Pancreas (tissue), 10 donors: Measurements from ENCODE around the gene AARS2. TPM values are rescaled to one million over a fixed set of nuclear protein-coding genes. Genes with fewer than 3 reads are reported as not detected.

Source experiments
- ATAC-seq, 4 donors: fragments of 200-7000 bp; cut with Tn5 transposase; one replicate each; pipeline versions ENCODE4 v1.8.0 to v1.9.1; 2020; ENCODE audit warnings: mild to moderate bottlenecking in 4 of 4, moderate library complexity in 4 of 4
- DNase-seq, 6 donors: peaks; one replicate each; pipeline ENCODE4 v3.0.0-alpha.2; 2020
- FAIRE-seq: peaks from 2 replicates; lab custom pipeline; 2012; peaks lifted over from hg19 to GRCh38; lab: Jason Lieb, UNC
- H3K27ac ChIP-seq, 4 donors: fragments of 200-600 bp; sonication (generic); 1 replicate in 3 of 4; 2 replicates in 1 of 4; pipeline versions ENCODE4 v1.5.0 to v1.8.0; 2020
- H3K27me3 ChIP-seq, 4 donors: fragments of 200-600 bp; one replicate each; pipeline ENCODE4 v1.8.0; 2021
- H3K36me3 ChIP-seq, 3 donors: fragments of 200-600 bp; sonication (generic) in 1 of 3; one replicate each; pipeline versions ENCODE4 v1.5.0 to v1.8.0; 2020 to 2021
- H3K4me1 ChIP-seq, 3 donors: fragments of 200-600 bp; one replicate each; pipeline ENCODE4 v1.8.0; 2021
- H3K4me3 ChIP-seq, 4 donors: fragments of 200-600 bp; sonication (generic) in 2 of 4; one replicate each; pipeline versions ENCODE4 v1.5.0 to v1.8.0; 2020 to 2021
- H3K9me3 ChIP-seq, 4 donors: fragments of 200-600 bp; one replicate each; pipeline ENCODE4 v1.8.0; 2021
- CTCF ChIP-seq, 4 donors: fragments of 200-600 bp; sonication (generic) in 3 of 4; IDR thresholded peaks; one replicate each; pipeline versions ENCODE4 v1.5.0 to v1.8.0; 2021; ENCODE audit warnings: antibody characterized with exemption in 4 of 4
- WGBS, 2 donors: extraction: QIAGEN DNeasy Blood & Tissue Kit; methylation state at CpG; one replicate each; pipeline ENCODE4 v1.1.7; 2013; 5-methylcytosine and 5-hydroxymethylcytosine counted together
- intact Hi-C, 3 donors: fragments of 100-400 bp; cut with DNase I; formaldehyde crosslinking; loops; one replicate each; pipeline versions ENCODE4 v1.11.1 to v1.14.2; 2022
- polyA plus RNA-seq, 2 donors: library from polyadenylated mRNA; stranded (reverse); fragments of 200-250 nt; gene quantifications; one replicate each; pipeline ENCODE4 v1.2.3, GENCODE V29; 2013
- total RNA-seq, 6 donors: library from RNA; stranded (reverse); fragmentation: NEBNext Ultra II Directional in 4 of 6; extraction: Animal tissue kit (Norgen Biotek cat#: 25700) in 4 of 6; gene quantifications; one replicate each; pipeline versions ENCODE4 v1.2.1 to v1.2.4, GENCODE V29; 2021 to 2023
- donor health status: healthy with polysubstance abuse.
- donor health status: DM: no; HTN: no; CAD: no; lungs with moderate emphysema.
- donor health status: DM: no; HTN: no; CAD: no.
- donor health status: control.
- donor health status: control.
- donor health status: Bipolar disorder and iron deficiency.
- donor health status: DM: yes; HTN: yes; CAD: no.
- donor health status: DM: no; HTN: no; CAD: no.
- donor health status: DM: no; HTN: no; CAD: no.
- donor health status: DM: yes; HTN: yes; CAD: no.

The AARS2 gene
- total and polyA plus RNA-seq, 8 donors: 3.6 to 8.7 (median 5.0) TPM

DNA sequence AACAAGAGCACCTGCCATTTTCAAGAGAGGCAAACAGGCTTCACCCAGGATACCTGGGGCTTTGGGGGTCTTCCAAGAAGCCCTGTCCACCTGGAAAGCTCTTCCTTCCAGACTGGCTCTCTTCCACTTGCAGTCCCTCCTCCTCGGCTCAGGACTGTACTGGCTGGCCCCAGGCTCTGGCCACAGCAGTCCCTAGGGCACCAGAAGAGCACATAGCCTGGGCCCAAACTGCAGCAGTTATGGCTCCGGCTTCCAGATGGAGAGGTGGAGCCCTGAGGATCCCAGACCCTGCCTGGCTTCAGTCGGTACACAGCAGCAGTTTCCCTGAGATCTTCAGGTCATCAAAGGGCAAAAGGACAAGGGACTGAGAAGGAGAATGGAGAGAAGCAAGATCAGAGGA, 54.2 kb downstream of the AARS2 start:
- Histone ChIP-seq H3K36me3 (peaks cover 0 to 11% (median 5%) of the 10 kb centered on the region in 3 donors), H3K4me3 (no peak overlapping the region), H3K27me3 (no peaks in the 10 kb centered on the region), H3K9me3 (no peaks in the 10 kb centered on the region), H3K4me1 (peaks cover 0 to 26% (median 0%) of the 10 kb centered on the region in 3 donors), H3K27ac (no peak overlapping the region)
- FAIRE-seq (no peak), ATAC-seq (no peak), DNase-seq (no peak)
- intact Hi-C loops: no loop called here
- 85 to 94% methylated on average over 3 of the region's 3 CpGs for WGBS, 2 donors
- no peak for TF ChIP-seq CTCF (IDR thresholded peaks at IDR 0.05)

GRCh38 chr6:44258325-44258863, 54.8 kb downstream of the AARS2 start:
- H3K27ac ChIP-seq: no peak overlapping the region
- DNase-seq (no peak), FAIRE-seq (no peak), ATAC-seq (no peak)
- WGBS, 2 donors: 79 to 83% methylated on average over 9 of the region's 9 CpGs
- intact Hi-C loops: no loop called here
- TF ChIP-seq CTCF (IDR thresholded peaks at IDR 0.05): no peak
- H3K4me3 ChIP-seq: no peak overlapping the region
- H3K36me3 ChIP-seq: peaks cover 0 to 16% (median 10%) of the 10 kb centered on the region in 3 donors
- no peaks in the 10 kb centered on the region for H3K9me3 ChIP-seq
- peaks cover 0 to 22% (median 0%) of the 10 kb centered on the region in 3 donors for H3K4me1 ChIP-seq
- no peaks in the 10 kb centered on the region for H3K27me3 ChIP-seq

- no peaks in the 10 kb centered on the region for H3K9me3 ChIP-seq
- ATAC-seq: no peak
Observed at GRCh38 chr6:44257753-44258324, 55.3 kb downstream of the AARS2 start.

DNA sequence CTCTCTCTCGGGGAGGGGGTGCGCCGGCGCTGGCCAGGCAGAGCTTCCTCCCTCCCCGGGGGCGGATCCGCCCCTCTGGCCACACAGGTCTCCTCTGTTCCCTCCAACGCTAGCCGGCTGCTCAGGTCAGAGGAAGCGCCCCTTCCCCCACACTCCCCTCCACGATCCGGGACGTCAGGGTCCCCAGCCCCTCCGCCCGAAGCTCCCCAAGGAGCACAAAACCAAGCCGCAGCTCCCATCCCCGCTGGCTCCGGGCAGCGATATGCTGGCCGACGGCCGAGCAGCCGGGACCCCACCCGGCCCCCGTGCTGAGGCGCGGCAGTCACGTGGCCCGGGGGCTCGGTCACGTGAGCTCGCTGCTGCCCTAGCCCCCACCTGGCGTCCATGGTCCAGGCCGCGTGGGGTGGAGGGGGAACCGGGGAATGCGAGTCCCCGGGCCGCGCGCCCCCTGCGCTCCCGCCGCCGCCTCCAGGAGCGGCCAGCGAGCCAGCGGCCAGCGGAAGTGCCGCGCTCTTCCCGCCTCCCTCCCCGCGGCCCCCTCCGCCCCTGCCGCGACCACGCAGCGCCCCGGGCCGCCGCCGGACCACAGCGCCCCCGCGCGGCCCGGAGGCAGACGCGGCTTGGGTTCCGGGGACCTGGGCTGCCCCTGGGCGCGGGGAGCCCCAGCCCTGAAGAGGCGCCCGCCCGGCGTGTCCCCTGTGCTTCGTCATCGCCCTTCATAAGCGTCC, 56.0 kb downstream of the AARS2 start, which contains the start of gene SLC35B2:
TSS of gene SLC35B2 (minus strand) at position 504 of the 728 bp plus-strand sequence. CDS start at position 386, 118 bp downstream.
- peak; percentile 52 to 76 (median 66) for TF ChIP-seq CTCF (IDR thresholded peaks at IDR 0.05)
- DNase-seq (peak; percentile 69 to 88 (median 76)), FAIRE-seq (no peak), ATAC-seq (peak; percentile 77 to 85 (median 80))
- Histone ChIP-seq H3K9me3 (no peaks in the 10 kb centered on the region), H3K27ac (peak within 1 kb of the TSS; percentile 81 to 96 (median 90)), H3K27me3 (no peaks in the 10 kb centered on the region), H3K36me3 (peaks cover 0 to 28% (median 20%) of the 10 kb centered on the region in 3 donors), H3K4me1 (peaks cover 0 to 15% (median 0%) of the 10 kb centered on the region in 3 donors), H3K4me3 (peak within 1 kb of the TSS; percentile 79 to 98 (median 94))
- intact Hi-C loops: no loop called here
- 0 to 1% methylated on average over 58 to 80 of the region's 80 CpGs for WGBS, 2 donors

More at GRCh38 chr6:44257753-44258324, 55.3 kb downstream of the AARS2 start:
- DNase-seq: peak in 1 of 6 donors; percentile 33
- peaks cover 0 to 22% (median 14%) of the 10 kb centered on the region in 3 donors for H3K36me3 ChIP-seq
- H3K4me3 ChIP-seq: peak overlapping the region; percentile 79 to 98 (median 94)
- TF ChIP-seq CTCF (IDR thresholded peaks at IDR 0.05): no peak
- intact Hi-C loops: no loop called here
- FAIRE-seq: no peak
- H3K4me1 ChIP-seq: peaks cover 0 to 19% (median 0%) of the 10 kb centered on the region in 3 donors
- no peaks in the 10 kb centered on the region for H3K27me3 ChIP-seq
- peak overlapping the region; percentile 81 to 96 (median 90) for H3K27ac ChIP-seq
- 19 to 21% methylated on average over 15 of the region's 15 CpGs for WGBS, 2 donors
